ENCODE results near the gene CTNNAL1.

CTNNAL1 gene

DNA sequence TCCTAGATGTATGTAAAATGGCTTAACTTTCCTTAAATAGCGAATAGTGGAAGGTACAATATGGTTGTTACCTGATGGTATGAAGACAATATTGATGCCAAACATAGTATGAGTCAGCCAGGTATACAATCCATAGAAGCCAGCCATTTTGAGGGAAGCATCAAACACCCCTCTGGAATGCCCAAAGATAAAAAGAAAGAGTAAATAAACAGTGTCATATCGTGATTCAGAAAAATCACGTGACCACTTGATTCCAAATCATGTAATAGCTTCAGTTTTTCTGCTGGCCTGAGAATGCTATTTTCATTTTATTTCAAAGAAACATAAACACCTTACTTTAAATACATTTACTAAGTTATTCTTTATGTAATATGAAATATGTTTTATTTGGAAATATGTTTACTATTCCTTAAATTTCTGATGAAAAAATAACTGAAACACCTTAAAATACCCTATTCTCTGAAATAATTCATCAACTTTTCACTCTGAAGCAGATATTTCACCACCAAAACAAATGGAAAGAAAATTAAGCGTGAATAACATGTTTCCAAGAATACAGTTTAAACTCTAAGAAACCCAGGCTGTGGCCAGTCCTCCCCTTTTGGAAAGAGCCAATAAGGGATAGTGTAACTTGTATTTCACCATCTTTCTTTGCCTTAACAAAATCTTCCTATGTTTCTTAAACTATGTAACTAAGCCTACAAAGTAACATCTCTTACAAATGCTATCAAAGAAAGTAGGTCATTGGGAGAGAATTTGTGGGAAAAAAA is 24.8 kb upstream of the CTNNAL1 start:
- Histone ChIP-seq H3K4me1 (ENCODE audit: insufficient read depth, low read length) (no peaks in the 10 kb centered on the region), H3K27me3 (ENCODE audit: insufficient read depth, low read length) (no peaks in the 10 kb centered on the region), H3K36me3 (ENCODE audit: insufficient read depth, low read length) (peaks cover 46% of the 10 kb centered on the region), H3K9me3 (ENCODE audit: low read length) (peaks cover under 1% of the 10 kb centered on the region), H3K4me3 (ENCODE audit: low read length) (no peak overlapping the region), H2AFZ (ENCODE audit: low read depth, low read length) (no peak overlapping the region)

DNA sequence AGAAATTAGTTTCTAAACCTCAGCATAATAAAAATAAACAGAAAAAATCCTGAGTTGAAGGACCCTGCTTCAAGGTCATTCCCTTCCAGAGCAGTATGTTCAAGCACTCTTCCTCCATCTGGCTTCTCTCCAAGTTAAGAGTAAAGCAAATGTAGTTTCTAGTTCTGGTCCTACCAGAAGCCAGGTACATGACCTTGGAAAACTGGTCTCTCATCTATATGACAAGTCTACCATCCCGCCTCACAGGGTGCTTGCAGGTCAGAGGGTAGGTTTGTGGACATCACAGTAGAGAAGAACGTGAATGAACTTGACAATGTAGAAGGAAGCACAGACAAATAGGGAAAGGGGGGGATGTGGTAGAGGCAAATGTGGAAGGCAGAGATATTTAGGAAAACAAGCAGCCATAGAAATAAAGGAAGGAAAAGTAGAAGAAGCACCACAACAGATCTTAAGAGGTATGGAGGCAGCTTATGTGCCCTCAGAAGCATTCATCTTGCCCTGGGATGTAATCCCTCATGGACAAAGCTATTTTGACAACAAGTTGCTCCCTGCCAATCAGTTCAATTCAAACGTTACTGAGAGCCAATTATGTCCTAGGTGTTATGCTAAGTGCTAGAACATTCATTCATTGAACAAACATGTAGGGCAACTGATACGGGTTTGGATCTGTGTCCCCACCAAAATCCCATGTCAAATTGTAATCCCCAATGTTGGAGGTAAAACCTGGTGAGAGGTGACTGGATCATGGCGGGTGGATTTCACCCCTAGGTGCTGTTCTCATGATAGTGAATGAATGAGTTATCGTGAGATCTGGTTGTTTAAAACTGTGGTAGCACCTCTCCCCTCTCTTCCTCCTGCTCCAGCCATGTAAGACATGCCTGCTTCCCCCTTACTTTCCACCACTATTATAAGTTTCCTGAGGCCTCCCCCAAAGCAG is 23.7 kb upstream of the CTNNAL1 start:
- Histone ChIP-seq H3K4me3 (ENCODE audit: low read length) (no peak overlapping the region), H3K4me1 (ENCODE audit: insufficient read depth, low read length) (no peaks in the 10 kb centered on the region), H3K36me3 (ENCODE audit: insufficient read depth, low read length) (peaks cover 45% of the 10 kb centered on the region), H2AFZ (ENCODE audit: low read depth, low read length) (no peak overlapping the region), H3K27me3 (ENCODE audit: insufficient read depth, low read length) (no peaks in the 10 kb centered on the region), H3K9me3 (ENCODE audit: low read length) (no peaks in the 10 kb centered on the region)

DNA sequence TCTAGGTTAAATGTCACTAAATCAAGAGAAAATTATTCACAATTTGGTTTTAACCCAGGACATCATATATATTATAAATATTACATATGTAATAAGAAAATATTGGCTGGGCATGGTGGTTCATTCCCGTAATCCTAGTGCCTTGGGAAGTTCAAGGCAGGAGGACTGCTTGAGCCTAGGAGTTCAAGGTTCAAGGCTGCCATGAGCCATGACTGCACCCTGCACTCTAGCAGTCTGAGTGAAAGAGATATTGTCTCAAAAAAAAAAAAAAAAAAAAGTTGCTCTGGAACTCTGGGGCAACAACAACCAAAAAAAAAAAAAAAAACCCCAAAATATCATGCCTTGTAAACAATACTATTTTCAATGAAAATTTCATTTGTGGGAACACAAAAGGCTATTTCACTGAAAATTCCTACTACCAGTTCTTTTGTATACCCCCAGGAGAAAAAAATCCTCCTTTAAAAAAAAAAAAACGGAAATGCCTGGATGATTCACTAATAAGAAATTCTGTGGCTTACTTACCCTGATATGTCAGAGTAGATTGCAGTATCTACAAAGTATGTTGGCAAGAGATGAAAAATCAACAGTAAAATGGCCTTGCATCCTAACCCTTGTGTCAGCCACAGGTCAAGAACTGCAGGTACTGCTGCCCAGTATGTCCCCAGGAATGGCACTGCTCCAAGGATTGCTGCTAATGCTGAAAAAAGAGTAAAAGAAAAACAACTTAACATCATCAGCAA is 22.6 kb upstream of the CTNNAL1 start:
- Histone ChIP-seq H3K9me3 (ENCODE audit: low read length) (no peaks in the 10 kb centered on the region), H2AFZ (ENCODE audit: low read depth, low read length) (no peak overlapping the region), H3K4me3 (ENCODE audit: low read length) (no peak overlapping the region), H3K4me1 (ENCODE audit: insufficient read depth, low read length) (no peaks in the 10 kb centered on the region), H3K36me3 (ENCODE audit: insufficient read depth, low read length) (peaks cover 48% of the 10 kb centered on the region), H3K27me3 (ENCODE audit: insufficient read depth, low read length) (no peaks in the 10 kb centered on the region)

- Histone ChIP-seq H3K27me3 (ENCODE audit: insufficient read depth, low read length) (no peaks in the 10 kb centered on the region), H3K9me3 (ENCODE audit: low read length) (no peaks in the 10 kb centered on the region), H3K4me3 (ENCODE audit: low read length) (no peak overlapping the region), H2AFZ (ENCODE audit: low read depth, low read length) (no peak overlapping the region), H3K36me3 (ENCODE audit: insufficient read depth, low read length) (peaks cover 48% of the 10 kb centered on the region), H3K4me1 (ENCODE audit: insufficient read depth, low read length) (no peaks in the 10 kb centered on the region)
These were observed 20.8 kb upstream of the CTNNAL1 start for GRCh38 chr9:109033941-109034700.

GRCh38 chr9:109031241-109031640 is 17.9 kb upstream of the CTNNAL1 start:
- H3K4me1 ChIP-seq (ENCODE audit: insufficient read depth, low read length): no peaks in the 10 kb centered on the region
- no peaks in the 10 kb centered on the region for H3K27me3 ChIP-seq (ENCODE audit: insufficient read depth, low read length)
- H2AFZ ChIP-seq (ENCODE audit: low read depth, low read length): no peak overlapping the region
- peaks cover 35% of the 10 kb centered on the region for H3K36me3 ChIP-seq (ENCODE audit: insufficient read depth, low read length)
- no peaks in the 10 kb centered on the region for H3K9me3 ChIP-seq (ENCODE audit: low read length)
- H3K4me3 ChIP-seq (ENCODE audit: low read length): no peak overlapping the region

DNA sequence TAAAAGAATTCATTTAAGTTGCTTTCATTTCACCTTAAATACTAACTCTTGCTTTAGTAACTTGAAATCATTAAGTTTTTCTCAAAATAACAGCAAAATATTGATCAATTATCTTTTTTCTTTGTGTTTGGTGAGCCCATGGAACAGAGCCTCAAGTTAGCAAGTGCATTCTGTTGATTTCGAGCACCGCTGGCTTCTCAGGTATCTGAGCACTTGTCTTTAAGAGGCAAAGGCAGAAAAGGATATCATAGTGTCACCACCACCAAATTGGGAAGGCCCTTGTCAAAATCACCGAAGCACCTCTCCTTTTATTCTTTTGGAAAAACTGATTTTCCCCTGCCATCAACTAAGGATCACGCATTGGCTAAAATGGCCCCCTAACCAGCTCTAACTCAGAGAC is 17.1 kb upstream of the CTNNAL1 start:
- Histone ChIP-seq H3K36me3 (ENCODE audit: insufficient read depth, low read length) (peaks cover 30% of the 10 kb centered on the region), H3K9me3 (ENCODE audit: low read length) (no peaks in the 10 kb centered on the region), H3K4me1 (ENCODE audit: insufficient read depth, low read length) (no peaks in the 10 kb centered on the region), H2AFZ (ENCODE audit: low read depth, low read length) (no peak overlapping the region), H3K27me3 (ENCODE audit: insufficient read depth, low read length) (no peaks in the 10 kb centered on the region), H3K4me3 (ENCODE audit: low read length) (no peak overlapping the region)

DNA sequence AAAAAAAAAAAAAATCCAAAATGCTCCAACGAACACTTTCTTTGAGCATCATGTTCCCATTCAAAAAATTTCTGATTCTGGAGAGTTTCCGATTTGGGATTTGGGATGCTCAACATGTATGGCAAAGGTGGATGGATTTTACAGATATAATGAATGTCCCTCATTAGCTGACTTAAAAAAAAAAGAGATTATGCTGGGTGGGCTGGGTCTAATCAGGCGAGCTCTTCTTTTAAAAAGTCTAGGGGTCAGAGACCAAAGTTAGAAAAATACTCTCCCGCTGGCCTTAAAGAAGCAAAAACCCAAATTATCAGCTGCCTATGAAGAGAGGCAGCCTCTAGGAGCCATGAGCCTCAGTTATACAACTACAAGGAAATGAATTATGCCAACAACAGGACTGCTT is 15.2 kb upstream of the CTNNAL1 start:
- no peak overlapping the region for H2AFZ ChIP-seq (ENCODE audit: low read depth, low read length)

GRCh38 chr9:109027176-109027575 is 13.9 kb upstream of the CTNNAL1 start:
- H3K9me3 ChIP-seq (ENCODE audit: low read length): no peaks in the 10 kb centered on the region
- no peak overlapping the region for H2AFZ ChIP-seq (ENCODE audit: low read depth, low read length)
- no peak overlapping the region for H3K4me3 ChIP-seq (ENCODE audit: low read length)
- no peaks in the 10 kb centered on the region for H3K27me3 ChIP-seq (ENCODE audit: insufficient read depth, low read length)
- peaks cover 7% of the 10 kb centered on the region for H3K36me3 ChIP-seq (ENCODE audit: insufficient read depth, low read length)
- no peaks in the 10 kb centered on the region for H3K4me1 ChIP-seq (ENCODE audit: insufficient read depth, low read length)

More for the DNA sequence above, 15.2 kb upstream of the CTNNAL1 start:
- H3K27me3 ChIP-seq (ENCODE audit: insufficient read depth, low read length): no peaks in the 10 kb centered on the region
- no peaks in the 10 kb centered on the region for H3K4me1 ChIP-seq (ENCODE audit: insufficient read depth, low read length)
- no peaks in the 10 kb centered on the region for H3K9me3 ChIP-seq (ENCODE audit: low read length)
- H3K36me3 ChIP-seq (ENCODE audit: insufficient read depth, low read length): peaks cover 16% of the 10 kb centered on the region
- H3K4me3 ChIP-seq (ENCODE audit: low read length): no peak overlapping the region

- no peaks in the 10 kb centered on the region for H3K4me1 ChIP-seq (ENCODE audit: insufficient read depth, low read length)
- no peak overlapping the region for H3K4me3 ChIP-seq (ENCODE audit: low read length)
- no peaks in the 10 kb centered on the region for H3K9me3 ChIP-seq (ENCODE audit: low read length)
- H2AFZ ChIP-seq (ENCODE audit: low read depth, low read length): no peak overlapping the region
- no peaks in the 10 kb centered on the region for H3K27me3 ChIP-seq (ENCODE audit: insufficient read depth, low read length)
- peaks cover 2% of the 10 kb centered on the region for H3K36me3 ChIP-seq (ENCODE audit: insufficient read depth, low read length)
These were observed 13.0 kb upstream of the CTNNAL1 start for GRCh38 chr9:109026306-109026705.

GRCh38 chr9:109022873-109023272 is 9.6 kb upstream of the CTNNAL1 start:
- Histone ChIP-seq H3K36me3 (ENCODE audit: insufficient read depth, low read length) (peaks cover 19% of the 10 kb centered on the region), H3K9me3 (ENCODE audit: low read length) (no peaks in the 10 kb centered on the region), H3K27me3 (ENCODE audit: insufficient read depth, low read length) (no peaks in the 10 kb centered on the region), H3K4me1 (ENCODE audit: insufficient read depth, low read length) (no peaks in the 10 kb centered on the region), H2AFZ (ENCODE audit: low read depth, low read length) (no peak overlapping the region), H3K4me3 (ENCODE audit: low read length) (no peak overlapping the region)

GRCh38 chr9:109020581-109021511 is 7.5 kb upstream of the CTNNAL1 start:
- peaks cover 14% of the 10 kb centered on the region for H3K4me1 ChIP-seq (ENCODE audit: insufficient read depth, low read length)
- H3K36me3 ChIP-seq (ENCODE audit: insufficient read depth, low read length): peaks cover 23% of the 10 kb centered on the region
- H2AFZ ChIP-seq (ENCODE audit: low read depth, low read length): no peak overlapping the region
- no peaks in the 10 kb centered on the region for H3K9me3 ChIP-seq (ENCODE audit: low read length)
- H3K27me3 ChIP-seq (ENCODE audit: insufficient read depth, low read length): no peaks in the 10 kb centered on the region
- no peak overlapping the region for H3K4me3 ChIP-seq (ENCODE audit: low read length)

Measured in neuron (in vitro differentiated cells).